KBM-7 (cell line): Measurements from ENCODE around the gene IL17RD.

Source experiments
- DNase-seq: peaks from one replicate; pipeline ENCODE4 v3.0.0-alpha.2; 2015
- in situ Hi-C: fragments of 300-500 bp; cut with MboI; formaldehyde crosslinking; loops from 2 replicates; pipeline ENCODE4 v1.14.3; 2020; ENCODE audit warnings: low sequenced_read_pairs, low pct_unique_long_range_greater_than_20kb, mixed read lengths

The IL17RD gene

GRCh38 chr3:57164657-57165573 lies at the start of gene IL17RD:
IL17RD (minus strand) TSS chr3:57165353; CDS start chr3:57165286, 67 bp downstream.
- in situ Hi-C loops, result no loop called here
- DNase-seq, result no peak

- in situ Hi-C loops, result no loop called here
- DNase-seq, result no peak
These were observed 41.3 kb upstream of the IL17RD start for GRCh38 chr3:57206423-57206822.

- no peak for DNase-seq
These were observed 34.7 kb upstream of the IL17RD start, which contains the start of gene HESX1 for GRCh38 chr3:57199895-57200297. HESX1 (minus strand) TSS chr3:57199978; CDS start chr3:57199918, 60 bp downstream.

DNA sequence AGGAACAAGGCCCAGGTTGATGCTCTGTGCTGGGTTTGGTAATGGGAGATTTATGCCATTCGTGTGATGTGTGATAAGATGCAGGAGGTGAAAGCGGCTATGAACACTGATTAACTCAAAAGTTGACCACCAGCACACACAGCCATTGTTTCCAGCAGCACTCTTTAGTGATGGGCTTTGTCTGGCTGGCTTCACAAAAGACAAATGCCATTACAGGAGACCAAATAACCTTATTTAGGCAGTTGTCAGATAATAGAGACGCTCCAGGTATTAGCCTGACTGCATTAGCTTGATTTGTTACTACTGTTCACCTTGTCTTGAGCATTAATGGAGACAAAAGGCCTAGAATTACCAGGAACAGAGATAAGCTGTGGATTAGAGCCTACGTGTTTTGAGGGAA lies 29.5 kb upstream of the IL17RD start:
- DNase-seq, result no peak
- in situ Hi-C loops, result no loop called here

More at GRCh38 chr3:57199895-57200297, 34.7 kb upstream of the IL17RD start, which contains the start of gene HESX1:
- in situ Hi-C loops, result no loop called here

DNA sequence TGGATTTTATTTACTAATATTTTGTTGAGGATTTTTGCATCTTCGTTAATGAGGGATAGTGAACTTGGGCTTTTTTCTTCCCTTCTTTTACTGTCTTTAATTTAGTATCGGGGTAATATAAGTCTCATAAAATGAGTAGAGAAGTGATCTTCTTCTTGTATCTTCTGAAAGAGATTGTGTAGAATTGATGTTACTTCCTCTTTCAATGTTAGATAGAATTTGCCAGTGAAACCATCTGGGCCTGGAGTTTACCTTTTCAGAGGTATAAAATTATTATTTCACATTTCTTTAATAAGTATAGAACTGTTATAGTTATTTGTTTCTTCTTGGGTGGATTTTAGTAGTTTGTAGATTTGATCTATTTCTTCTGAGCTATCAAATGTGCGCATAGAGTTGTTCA lies 26.9 kb upstream of the IL17RD start:
- in situ Hi-C loops, result no loop called here
- DNase-seq, result no peak

DNA sequence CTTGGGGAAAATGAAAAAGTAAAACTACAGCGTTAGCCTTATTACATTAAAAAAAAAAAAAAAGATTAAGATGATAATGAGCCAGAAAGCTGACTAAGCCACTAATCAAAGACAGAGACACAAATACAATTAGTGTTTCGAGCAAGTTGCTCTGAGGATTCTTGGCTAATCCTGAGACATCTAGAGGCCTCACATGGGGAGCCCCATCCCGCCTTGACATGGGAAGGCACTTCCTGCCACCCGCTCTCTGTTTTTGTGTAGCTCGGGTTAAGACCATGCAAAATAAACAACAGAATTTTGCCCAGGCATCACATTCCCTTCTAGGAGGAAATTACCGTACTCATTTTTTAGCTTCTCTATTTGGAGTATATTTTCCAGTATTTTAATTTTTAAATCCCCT lies 19.4 kb upstream of the IL17RD start:
- DNase-seq, result no peak
- in situ Hi-C loops, result no loop called here

DNA sequence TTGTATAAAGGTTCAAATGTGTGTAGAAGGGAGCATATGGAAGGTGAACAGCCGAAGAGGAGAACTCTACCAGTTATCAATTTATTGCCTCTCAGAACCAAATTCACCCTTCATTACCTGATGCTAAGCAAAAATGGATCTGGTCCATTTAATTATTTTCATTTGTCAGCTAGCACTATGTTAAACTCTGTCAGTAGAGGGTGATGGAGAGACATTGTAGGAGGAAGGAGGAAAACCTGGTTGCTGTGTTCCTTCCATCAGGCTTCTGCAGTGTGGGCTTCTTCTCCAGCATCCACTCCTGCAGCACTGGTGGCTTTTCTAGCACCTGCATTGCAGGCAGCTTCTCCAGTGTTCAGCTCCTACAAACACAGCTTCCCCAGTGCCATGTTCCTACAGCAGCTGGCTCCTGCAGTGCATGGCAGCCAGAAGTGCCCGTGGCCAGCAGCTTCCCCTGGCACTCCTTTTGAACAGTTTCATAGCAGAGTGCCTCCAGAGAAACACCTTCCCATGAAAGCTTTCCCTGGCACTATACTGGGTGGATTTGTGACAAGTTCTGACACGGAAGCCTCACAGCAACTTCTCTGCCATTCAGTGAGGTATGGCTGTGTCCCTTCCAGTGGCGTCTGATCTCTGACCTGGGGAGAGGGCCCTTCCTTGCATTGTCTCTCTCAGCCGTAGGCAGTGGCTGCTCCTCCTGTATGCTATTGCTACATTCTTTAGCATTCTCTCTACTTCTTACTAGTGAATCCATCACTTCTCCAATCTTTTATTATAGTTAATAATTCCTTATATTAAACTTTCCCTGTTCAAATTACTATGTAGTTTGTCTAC lies 14.6 kb upstream of the IL17RD start:
- in situ Hi-C loops, result no loop called here
- DNase-seq, result peak; percentile 32

- in situ Hi-C loops, result no loop called here
- DNase-seq, result no peak
These were observed 10.9 kb upstream of the IL17RD start for GRCh38 chr3:57176045-57176444.

GRCh38 chr3:57173687-57174086 lies 8.5 kb upstream of the IL17RD start:
- DNase-seq, result no peak
- in situ Hi-C loops, result no loop called here

- DNase-seq, result no peak
- in situ Hi-C loops, result no loop called here
These were observed 5.8 kb upstream of the IL17RD start for GRCh38 chr3:57170946-57171345.

- peak; percentile 67 for DNase-seq
- in situ Hi-C loops, result no loop called here
These were observed 4.9 kb upstream of the IL17RD start for GRCh38 chr3:57169872-57170623.

- DNase-seq, result no peak
- in situ Hi-C loops, result no loop called here
These were observed 4.0 kb upstream of the IL17RD start for GRCh38 chr3:57169108-57169507.

DNA sequence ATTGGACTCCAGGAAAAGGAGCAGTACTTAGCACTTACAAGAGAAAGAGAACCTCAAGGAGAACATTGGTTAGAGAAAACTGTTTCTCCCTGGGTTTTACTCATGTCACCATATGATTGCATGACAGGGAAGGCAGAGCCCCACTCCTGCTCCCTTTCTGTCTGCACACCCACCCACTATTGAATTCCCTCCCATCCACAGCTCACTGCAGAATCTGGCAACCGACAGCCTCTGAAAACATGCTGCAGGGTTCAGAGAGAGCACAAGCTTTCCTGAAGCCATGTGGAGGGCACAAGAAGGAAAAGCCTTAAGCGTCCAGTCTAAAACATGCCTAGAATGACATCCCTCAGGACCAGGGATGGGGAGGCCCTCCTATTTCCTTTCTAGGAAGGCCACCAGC lies 3.0 kb upstream of the IL17RD start:
- in situ Hi-C loops, result no loop called here
- no peak for DNase-seq

DNA sequence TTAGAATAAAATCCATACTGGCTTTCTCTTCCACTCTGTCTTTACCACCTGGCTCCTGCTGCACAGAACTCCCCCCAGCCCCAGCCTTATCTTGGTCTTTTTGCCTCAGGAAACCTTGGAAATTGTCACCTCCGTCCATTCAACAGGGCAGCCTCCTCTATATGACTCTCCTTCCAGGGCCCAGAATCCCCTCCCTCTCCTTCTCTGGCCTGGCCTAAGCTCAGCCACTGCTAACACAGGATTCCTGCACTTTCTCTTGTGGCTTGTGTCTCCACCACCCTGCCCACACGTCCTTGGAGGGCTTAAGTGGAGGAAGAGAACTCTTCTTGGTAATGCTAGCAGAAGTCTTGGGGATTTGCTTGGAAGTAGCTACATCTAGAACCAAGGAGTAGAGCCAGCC lies 1.5 kb upstream of the IL17RD start:
- DNase-seq, result no peak
- in situ Hi-C loops, result no loop called here

DNA sequence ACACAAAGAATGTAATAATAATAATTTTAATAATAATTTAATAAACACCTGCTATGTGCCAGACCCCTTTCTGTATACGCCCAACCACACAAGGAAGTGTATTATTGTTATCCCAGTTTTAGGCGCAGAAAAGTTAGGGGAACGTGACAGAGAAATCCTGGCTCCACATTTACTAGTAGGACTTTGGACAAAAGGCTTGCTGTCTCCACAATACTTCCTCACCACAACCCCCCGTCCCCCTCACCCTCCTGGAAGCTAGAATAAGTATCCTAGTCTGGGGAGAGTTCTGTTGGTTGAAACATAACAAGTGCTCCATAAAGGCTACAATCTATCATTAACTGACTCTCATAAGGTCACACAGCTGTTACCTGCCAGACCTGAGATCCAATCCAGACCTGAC lies 488 bp upstream of the IL17RD start:
- in situ Hi-C loops, result no loop called here

DNA sequence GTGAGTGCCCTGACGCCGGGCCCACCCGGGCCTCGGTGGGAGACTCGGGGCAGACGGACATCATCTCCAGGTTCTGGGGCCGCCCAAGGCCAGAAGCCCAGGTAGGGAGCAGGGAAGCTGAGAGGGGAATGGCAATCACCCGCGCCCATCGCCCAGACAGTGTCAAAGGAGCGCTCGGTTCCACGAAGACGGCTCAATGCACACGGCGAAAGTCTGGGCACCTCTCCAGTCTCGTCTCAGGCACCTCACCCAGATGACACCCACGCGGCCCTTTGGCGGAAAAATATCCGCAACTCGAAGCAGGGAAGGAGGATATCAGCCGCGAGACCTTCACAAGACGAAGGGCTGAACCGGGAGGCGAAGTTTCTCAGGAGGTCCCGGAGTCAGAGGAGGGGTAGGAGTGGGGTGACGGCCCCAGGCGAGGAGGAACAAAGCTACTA lies 916 bp downstream of the IL17RD start:
- in situ Hi-C loops, result no loop called here
- no peak for DNase-seq

More for the DNA sequence above, 488 bp upstream of the IL17RD start:
- no peak for DNase-seq

DNA sequence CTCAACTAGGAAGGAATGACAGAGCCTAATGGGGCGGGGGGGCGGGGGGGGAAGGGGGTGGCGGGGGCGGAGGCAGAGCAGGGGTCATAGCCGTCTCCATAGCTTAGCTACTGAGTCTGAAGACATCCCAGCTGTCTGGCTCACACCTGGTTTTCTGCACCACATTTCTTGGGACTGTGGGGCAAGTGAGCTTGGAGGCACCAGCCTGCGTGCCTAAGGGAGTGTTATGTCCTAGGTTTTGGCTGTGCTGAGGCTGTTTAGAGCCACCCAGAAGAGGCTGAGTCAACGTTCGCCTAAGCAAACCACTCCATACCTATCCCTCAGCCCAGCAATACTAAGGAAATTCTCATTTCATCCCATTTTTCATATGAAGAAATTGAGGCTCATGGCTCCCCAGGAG lies 1.4 kb downstream of the IL17RD start:
- no peak for DNase-seq

GRCh38 chr3:57161915-57162314 lies 3.2 kb downstream of the IL17RD start:
- no peak for DNase-seq
- in situ Hi-C loops, result no loop called here

More for the DNA sequence above, 1.4 kb downstream of the IL17RD start:
- in situ Hi-C loops, result no loop called here
